GM21529 (cell line): ENCODE measurements around the gene RBM41.
"Not testable (repeated sequence)": the region's sequence is repeated elsewhere in the genome, so short reads cannot be mapped to it uniquely, and the experiment has no call there.

Experiments
- ATAC-seq: cut with Tn5 transposase; IDR thresholded peaks from one replicate; pipeline ENCODE4 v1.9.1; 2021; ENCODE audit not compliant: unreplicated experiment

The RBM41 gene

DNA sequence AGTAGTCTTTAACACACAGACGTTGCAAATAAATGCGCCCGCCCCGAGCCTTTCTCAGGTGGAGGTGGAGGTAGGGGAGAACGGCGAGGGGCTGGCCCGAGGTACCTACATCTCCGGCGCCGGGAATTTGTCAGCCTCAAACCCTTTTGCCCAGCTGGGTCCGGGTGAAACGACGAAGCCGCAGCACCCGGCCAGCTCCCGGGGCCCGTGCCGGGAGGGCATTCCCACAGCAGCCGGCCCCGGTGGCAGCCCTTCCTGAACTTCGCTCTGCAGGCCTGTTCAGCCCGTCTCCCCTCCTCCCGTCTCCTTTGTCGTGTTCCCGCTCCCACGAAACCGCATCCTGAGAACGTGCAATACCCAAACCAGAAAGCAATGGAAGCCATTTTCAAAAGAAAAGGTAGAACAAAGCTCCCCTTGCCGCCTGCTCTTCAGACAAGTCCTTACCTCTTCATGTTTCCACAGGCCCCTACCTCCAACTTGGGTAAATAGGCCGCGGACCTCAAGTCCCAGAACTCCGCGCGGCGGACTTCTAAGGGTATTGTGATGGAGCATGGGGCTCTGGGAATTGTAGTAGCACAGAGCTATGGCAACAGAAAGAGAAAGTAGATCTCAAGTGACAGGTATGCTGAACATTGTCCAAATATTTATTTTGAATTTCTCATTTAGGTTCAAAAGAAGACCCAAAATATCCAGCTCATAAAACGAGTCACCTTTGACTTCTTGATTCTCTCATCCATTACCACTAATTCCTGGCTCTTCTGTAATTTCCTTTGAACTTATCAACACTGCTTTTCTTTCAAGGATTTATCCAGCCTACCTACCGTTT is at the start of gene RBM41:
TSS of gene RBM41 (minus strand) at position 501 of the 826 bp plus-strand sequence. CDS start at position 452, 49 bp downstream.
- peak; percentile 100 for ATAC-seq

DNA sequence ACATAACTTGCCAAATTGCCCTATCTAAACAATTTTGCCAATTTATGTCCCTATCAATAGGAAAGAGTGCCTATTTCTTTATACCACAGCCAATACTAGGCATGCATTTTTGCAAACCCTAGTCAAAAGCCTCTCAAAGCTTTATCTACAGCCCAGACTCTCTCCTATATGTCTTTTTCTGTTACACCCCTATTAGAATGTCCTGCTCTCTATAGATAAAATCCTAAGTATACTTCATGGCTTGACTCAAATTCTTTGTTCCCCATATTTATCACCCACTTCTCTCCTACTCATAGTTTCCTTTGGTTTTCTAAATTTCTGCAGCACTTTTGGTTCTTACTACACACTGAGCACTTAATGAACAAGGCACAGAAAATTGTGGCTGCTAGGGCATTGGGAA is 49.6 kb upstream of the RBM41 start:
- no peak for ATAC-seq

DNA sequence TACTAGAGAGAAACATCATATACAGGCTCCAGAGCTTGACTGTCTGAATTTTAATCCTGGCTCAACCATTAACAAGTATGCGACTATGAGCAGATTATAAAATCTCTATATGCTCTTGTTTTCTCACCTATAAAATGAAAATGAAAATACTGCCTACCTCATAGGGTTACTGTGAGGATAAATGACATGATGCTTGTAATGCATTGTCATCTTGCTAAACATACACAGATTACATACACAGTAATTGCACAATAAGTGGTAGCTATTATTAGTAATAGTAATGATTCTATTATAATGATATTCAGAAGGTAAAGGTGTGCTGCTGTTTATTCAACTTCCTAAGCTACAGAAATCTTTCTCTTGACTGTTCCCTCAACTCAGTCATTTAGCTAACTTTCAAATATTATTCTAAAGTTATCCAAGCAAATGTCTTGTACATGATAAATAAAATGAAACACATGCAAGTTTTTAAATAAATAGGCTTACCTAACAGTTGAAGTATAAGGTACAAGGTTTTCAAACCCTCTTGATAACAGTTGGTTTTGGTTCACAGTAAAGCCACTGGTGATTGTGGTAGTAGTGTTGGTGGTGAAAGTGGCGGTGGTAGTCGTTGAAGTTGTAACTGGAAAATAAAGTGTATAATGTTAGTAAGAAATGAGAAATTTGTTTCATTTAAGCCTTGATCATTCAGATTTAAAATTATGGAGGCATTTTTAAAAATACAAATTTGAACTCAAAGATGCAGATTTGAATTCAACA is 48.7 kb upstream of the RBM41 start:
- no peak for ATAC-seq

DNA sequence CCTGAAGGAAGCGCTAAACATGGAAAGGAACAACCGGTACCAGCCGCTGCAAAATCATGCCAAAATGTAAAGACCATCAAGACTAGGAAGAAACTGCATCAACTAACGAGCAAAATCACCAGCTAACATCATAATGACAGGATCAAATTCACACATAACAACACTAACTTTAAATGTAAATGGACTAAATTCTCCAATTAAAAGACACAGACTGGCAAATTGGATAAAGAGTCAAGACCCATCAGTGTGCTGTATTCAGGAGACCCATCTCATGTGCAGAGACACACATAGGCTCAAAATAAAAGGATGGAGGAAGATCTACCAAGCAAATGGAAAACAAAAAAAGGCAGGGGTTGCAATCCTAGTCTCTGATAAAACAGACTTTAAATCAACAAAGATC is 39.0 kb upstream of the RBM41 start:
- ATAC-seq = not testable (repeated sequence)

DNA sequence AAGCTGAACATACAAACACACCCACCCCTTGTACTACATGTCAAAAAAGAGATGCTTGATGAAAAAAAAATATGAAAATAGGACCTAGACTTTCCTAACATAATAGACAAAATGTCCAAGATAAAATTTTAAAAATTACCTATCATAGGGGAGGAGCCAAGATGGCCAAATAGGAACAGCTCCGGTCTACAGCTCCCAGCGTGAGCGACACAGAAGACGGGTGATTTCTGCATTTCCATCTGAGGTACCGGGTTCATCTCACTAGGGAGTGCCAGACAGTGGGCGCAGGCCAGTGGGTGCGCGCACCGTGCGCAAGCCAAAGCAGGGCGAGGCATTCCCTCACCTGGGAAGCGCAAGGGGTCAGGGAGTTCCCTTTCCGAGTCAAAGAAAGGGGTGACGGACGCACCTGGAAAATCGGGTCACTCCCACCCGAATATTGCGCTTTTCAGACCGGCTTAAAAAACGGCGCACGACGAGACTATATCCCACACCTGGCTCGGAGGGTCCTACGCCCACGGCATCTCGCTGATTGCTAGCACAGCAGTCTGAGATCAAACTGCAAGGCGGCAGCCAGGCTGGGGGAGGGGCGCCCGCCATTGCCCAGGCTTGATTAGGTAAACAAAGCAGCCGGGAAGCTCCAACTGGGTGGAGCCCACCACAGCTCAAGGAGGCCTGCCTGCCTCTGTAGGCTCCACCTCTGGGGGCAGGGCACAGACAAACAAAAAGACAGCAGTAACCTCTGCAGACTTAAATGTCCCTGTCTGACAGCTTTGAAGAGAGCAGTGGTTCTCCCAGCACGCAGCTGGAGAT is 37.2 kb upstream of the RBM41 start:
- ATAC-seq = not testable (repeated sequence)

DNA sequence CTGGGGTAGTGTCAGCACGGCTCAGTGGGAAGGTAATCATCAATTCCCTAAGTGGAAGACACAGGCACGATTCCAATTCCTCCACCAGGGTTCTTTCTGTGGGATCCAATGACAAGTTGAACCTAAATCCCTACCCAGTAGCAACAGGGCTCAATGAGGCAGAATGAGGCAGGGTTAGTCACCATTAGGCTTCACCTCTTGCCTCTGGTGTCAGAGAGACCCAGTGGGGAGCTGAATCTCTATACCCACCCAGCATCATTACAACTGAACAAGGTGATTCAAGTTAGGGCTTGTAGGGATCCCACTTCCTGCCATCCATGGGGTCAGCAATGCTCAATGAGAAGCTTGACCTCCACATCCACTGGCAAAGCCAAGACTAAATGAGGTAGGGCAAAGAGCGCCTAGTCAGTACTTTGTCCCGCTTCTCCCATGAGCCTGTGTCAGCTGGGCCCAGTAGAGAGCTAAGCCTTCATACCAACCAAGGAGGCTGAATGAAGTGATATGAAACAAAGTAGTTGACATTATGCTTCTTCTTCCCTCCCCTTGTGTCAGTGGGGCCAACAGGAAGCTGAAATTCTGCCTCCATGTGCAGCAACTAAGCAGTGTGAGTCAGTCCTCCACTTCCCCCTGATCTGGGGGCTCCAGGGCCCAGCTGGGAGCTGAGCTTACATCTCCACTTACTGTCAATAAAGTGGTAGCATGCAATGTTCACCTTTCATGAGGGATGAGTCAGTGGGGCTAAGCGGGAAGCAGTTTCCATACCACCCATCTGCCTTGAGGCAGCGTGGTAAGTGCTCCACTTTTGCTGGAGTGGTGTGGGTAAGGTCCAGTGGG is 36.4 kb upstream of the RBM41 start:
- ATAC-seq = no peak

DNA sequence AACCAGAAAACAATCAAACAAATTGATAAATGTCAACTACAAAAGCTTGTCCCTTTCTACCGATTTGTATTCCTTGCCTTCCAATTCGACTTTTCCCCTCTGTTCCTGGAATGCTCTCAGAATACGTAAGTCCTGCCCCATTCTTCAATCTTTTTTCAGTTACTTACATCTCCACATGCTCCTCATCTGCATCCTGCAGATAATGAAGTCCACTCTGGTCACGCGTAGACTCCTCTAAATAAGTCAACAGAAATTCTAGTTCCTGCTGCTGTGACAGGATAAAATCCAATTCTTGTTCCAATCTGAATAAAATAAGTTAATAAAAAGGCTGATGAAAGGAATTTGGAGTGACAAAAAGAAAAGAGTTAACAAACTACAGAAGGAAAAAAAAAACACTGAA is 34.4 kb upstream of the RBM41 start:
- ATAC-seq = no peak

DNA sequence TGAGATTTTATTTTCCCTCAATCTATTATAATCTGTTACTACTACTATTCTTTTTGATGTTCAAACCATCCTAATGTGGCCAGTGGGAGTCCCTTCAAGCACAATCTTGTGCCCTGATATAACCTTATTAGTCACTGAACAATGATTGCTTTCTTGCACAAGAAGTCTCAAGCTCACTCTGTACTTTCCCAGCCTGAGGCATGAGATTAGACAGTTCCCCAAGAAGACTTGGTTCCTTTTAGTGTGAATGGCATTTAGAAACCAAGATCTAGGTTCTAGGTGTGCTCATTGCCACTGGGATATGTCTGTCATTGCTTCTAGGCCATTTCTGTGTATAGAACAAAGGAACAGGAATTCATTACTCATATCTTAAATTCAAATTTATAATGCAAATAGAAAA is 28.0 kb upstream of the RBM41 start:
- no peak for ATAC-seq

DNA sequence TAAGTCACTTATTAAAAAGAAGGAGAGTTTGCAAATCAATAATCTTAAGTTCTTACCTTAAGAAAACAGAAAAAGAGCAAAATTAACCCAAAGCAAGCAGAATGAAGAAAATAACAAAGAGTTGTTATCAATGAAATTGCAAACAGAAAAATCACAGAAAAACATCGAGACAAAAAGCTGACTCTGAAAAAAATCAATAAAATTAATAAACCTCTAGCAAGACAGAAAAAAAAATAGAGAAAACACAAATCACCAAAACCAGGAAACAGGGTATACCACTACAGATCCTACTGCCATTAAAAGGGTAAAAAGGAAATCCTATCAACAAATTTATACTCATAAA is 17.3 kb upstream of the RBM41 start:
- no peak for ATAC-seq

DNA sequence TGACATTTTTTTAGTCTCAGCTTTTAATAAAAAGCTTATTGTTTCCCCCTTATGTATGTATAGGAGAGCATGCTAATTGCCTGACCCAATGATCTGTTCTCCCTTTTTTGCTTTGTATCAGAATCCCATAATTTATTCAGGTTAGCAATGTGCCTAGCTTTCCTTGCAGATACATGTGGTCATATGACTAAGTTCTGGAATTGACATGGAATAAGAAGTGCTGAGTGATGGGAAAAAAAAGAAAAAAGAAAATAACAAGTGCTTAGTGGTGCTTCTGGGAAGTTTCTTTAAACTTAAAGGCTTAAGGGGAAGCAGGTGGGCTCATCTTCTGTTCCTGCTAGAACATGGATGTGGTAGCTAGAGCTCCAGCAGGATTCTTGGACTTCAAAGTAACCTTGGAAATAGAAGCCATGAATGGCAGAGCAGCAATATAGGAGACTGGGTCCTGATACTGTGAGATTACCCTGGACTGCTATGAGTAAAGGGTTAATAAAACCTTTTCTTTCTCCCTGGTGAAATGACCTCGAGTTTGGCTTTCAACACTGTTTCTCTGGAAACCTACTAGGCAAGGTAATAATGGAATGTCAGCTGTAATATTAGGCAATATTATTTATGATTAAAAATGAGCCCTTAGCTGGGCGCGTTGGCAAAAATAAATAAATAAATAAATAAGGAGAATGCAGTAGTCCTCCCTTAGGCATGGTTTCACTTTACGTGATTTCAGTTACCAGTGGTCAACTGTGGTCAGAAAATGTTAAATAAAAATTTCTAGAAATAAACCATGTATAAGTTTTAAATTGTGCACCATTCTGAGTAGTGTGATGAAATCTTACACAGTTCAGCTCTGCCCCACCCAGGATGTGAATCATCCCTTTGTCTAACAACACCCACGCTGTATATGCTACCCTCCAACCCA is 16.7 kb upstream of the RBM41 start:
- no peak for ATAC-seq

DNA sequence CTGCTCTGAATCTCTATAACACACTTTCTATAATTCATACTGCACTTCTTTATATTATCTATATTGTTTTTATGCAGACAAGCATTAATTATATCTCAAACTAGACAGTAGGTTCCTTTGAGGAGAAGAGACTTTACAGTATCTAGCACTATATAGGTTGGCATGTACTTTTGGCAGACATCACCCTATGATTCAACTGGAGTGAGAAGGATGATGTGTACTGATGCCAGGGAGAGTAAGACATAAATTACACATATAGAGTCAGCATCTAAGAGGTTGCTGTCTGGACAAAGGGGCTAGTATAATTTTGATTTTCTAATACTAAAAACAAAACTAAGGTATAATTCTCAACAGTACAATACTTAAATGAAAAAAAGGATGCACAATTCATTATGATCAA is 5.1 kb upstream of the RBM41 start:
- ATAC-seq = no peak

DNA sequence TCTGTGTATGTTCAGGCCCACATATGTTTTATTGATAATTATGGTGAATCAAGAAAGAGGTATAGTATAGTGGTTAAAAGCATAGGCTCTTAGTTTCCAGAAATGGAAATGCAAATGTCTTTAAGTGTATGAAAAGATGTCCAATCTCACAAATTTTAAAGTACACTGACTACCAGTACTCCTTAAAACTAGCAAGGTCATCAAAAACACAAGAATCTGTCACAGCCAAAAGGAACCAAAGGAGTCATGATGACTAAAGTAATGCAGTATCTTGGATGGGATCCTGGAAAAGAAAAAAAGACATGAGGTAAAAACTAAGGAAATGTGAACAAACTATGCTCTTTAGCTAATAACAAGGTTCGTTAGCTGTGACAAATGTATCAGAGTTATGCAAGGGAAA is 661 bp upstream of the RBM41 start:
- no peak for ATAC-seq

DNA sequence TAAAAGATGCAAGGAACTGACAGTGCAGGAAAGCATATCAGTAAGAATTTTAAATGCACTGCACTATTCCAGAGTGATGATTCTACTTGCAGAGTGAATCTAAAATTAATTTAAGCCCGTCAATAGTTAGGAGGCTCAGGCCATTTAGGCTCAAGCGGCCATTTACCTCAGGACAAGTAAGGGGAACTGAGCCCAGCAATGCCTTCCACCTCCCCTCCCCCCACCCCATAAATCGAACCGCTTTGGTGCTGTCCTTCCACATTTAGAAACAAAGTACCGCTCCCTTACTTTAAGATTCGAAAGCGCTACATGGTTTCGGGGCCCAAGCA is 665 bp downstream of the RBM41 start:
- no peak for ATAC-seq

DNA sequence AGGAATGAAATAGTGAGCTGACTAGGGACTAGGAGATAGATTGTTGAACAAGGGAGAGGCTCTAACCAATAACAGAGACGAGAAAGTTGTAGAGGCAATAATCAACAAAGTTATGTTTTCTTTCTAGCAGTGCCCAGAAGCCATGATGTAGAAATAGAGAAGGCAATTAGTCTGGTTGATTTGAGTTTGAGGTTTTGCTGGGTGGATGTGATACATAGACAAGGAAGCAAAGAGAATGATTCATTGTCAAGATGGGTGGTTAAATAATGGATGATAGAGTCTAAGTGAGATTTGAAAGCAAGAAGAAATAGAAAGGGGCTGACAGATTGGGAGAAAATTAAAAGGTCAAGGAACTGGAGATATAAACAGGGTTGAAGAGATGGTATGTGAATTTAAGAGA is 11.2 kb downstream of the RBM41 start:
- ATAC-seq = no peak

DNA sequence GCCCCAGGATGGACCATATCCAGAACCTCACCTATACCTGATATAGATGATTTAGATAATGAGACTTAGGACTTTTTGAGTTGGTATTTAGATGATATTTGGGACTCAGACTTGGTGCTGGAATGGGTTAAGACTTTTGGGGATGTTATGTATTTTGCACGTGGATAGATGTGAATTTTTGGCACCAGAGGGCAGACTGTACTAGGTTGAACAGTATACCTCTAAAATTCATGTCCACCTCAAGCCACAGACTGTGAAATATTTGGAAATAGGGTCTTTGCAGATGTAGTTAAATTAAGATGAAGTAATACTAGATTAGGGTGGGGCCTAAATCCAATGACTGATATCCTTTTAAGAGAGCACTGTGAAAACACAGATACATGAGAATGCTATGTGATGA is 15.6 kb downstream of the RBM41 start:
- ATAC-seq = no peak

DNA sequence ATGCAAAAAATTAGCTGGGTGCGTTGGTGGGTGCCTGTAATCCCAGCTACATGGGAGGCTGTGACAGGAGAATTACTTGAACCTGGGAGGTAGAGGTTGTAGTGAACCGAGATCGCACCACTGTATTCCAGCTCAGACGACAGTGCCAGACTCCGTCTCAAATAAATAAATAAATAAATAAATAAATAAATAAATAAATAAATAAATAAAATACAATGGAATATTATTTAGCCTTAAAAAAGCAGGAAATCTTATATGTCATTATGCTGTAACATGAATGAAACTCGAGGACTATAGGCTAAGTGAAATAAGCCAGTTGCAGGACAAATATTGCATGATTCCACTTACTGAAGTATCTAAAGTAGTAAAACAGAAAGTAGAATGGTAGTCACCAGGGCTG is 42.5 kb downstream of the RBM41 start:
- no peak for ATAC-seq

DNA sequence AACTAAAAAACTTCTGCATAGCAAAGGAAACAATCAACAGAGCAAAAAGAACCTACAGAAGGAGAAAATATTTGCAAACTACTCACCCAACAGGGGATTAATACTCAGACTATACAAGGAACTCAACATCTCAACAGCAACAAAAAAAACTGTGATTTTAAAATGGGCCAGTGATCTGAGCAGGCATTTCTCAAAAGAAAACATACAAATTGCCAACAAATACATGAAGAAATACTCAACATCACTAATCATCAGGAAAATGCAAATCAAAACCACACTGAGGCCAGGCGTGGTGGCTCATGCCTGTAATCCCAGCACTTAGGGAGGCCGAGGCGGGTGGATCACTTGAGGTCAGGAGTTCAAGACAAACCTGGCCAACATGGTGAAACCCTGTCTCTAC is 60.9 kb downstream of the RBM41 start:
- ATAC-seq = not testable (repeated sequence)

DNA sequence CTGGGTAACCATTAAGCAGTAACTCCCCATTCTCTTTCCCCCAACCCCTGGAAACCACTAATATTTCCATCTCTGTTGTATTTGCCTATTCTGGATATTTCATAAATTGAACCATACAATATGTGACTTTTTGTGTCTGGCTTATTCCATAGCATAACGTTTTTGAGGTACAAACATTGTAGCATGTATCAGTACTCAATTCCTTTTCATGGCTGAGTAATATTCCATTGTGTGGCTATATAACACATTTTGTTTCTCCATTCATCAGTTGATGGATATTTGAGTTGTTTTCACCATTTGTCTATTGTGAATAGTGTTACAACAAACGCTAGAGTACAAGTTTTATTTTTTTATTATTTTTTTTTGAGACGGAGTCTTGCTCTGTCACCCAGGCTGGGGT is 63.6 kb downstream of the RBM41 start:
- ATAC-seq = no peak

DNA sequence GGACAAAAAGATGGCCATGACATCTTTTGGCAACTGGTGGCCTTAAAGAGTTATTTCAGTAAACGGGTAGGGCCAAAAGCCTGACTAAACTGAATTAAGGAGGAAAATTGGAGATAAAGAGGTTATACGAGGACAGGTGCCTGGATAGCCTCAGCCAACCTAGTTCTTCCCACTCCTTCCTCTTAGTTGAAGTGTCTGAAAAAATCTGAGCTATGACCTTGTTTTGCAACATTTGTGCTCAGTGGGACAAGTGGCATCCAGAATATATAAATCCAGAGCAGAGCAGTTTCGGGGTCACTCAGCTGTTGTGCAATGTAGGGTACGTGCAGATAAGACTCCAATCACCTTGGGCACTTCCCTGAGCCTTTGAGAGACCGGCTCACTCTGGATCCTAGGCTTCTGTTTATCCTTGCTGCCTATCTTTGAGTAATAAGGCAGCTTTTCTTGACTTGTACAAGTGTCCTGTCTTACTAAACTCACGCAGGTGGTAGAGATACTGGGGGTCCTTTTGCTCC is 68.4 kb downstream of the RBM41 start:
- no peak for ATAC-seq

DNA sequence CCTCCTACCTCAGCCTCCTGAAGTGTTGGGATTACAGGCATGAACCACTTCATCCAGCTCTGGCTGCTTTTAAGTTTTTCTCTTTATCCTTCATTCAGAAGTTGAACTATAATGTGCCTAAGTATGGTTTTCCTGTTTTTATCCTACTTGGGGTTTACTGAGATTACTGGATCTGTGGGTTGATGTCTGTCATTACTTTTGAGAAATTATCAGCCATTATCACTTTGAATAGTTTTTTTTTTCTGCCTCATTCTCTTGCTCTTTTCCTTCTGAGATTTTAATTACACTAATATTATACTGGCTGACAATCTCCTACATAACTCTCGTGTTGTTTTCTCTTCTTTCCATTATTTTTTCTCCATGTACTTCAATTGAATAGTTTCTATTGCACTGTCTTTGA is 71.0 kb downstream of the RBM41 start:
- no peak for ATAC-seq
